DMS153 treated with DMSO at 0.1 percent for 48 hours (cell line): ENCODE measurements around the gene FAM20A.
"Not testable (repeated sequence)": the region's sequence is repeated elsewhere in the genome, so short reads cannot be mapped to it uniquely, and the experiment has no call there.

Source experiments
- DNase-seq: peaks from one replicate; lab custom pipeline; 2025; ENCODE audit not compliant: unreplicated experiment; lab: John Stamatoyannopoulos, UW

Gene FAM20A

DNA sequence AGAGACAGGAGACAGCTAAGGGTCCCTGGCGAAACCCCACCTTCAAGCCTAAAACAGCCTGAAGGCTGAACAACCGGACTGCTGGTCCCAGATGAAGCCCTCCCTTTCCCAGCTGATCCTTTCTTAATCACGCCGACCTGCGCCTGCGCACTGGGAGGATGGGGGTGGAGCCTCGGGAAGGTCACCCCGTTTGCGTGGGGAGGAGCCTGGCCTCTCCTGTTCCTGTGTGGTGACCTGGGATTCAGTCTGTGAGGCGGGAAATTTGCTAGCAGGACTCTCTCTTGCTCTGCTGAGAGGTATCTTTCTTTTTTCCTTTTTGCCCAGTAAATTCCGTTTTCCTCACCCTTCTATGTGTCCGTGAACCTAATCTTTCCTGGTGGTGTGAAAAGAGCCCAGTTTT is 9.6 kb downstream of the FAM20A start:
- no peak for DNase-seq

DNA sequence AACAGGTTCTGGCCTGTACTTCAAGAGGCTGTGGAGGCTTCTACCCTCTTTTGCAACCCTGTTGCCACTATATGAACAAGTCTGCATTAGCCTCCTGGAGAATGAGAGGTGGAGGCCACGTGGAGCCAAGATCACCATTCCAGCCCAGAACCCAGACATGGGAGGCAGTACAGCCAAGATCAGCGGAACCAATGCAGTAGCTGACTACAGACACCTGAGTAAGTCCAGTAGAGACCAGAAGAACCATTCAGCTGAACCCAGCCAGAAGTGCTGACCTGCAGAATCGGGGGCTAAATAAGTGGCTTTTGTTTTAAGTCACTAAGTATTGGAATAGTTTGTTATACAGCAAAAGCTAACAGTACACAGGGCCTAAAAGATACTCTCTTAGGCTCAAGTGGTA is 12.1 kb downstream of the FAM20A start:
- DNase-seq: no peak

DNA sequence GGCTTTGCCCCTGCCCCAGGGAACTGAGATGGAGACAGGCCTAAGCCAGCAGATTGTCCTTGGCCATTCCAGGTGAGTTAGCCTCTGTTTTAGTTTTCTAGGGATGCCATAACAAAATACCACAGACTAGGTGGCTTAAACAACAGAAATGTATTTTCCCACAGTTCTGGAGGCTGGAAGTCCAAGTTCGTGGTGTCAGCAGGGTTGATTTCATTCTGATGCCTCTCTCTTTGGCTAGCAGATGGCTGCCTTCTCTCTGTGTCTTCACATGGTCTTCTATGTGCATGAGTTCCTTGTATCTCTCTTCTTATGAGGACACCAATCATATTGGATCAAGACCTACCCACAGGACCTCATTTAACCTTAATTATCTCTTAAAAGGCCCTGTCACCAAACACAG is 12.8 kb downstream of the FAM20A start:
- no peak for DNase-seq

DNA sequence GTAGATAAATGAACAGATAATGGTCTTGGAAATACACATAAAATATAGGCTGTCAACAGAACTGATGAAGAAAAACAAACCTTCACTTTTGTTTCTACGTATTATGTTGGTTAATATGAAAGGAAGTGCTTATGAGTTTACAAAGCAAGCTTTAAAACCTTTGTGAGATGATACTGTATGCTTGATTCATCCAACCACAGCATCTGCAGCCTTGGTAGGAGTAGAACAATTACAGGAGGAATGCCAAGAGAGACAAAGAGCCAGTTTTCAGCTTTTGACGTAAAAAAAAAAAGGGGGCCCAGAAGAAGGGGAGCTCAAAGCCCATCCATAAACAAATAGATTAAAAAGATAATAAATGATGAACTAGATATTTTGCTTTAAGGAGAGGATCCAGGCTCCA is 13.3 kb downstream of the FAM20A start:
- no peak for DNase-seq

DNA sequence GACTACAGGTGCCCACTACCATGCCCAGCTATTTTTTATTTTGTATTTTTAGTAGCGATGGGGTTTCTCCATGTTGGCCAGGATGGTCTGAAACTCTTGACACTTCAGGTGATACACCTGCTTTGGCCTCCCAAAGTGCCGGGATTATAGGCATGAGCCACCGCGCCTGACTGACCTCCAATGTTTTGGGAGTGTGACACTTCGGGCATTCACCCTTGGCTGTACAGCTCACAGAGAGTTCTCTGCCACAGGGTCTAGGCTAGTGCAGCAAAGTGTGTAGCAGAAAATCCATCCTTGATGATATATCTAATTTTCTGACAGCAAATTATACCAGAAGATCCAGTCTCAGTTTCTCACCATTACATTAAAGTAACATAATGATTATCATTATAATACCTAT is 14.1 kb downstream of the FAM20A start:
- no peak for DNase-seq

DNA sequence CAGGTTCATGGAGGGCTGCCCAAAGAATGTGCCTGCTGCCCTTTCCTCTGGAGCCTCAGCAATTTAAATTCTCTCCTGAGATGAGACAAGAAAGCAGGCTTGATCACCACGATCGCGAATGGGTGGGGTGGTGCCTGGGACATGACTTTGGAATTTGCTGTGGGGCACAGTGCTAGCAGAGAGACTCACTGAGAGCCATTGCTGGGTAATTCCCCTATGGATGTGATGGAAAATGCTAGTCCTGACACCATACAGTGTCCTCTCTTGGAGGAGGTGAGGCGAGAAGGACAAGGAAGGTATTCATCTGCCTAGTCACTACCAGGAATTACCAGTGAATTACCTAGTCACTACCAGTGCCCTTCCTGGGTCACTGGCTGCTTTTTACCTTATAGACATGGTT is 15.5 kb downstream of the FAM20A start:
- DNase-seq: no peak

DNA sequence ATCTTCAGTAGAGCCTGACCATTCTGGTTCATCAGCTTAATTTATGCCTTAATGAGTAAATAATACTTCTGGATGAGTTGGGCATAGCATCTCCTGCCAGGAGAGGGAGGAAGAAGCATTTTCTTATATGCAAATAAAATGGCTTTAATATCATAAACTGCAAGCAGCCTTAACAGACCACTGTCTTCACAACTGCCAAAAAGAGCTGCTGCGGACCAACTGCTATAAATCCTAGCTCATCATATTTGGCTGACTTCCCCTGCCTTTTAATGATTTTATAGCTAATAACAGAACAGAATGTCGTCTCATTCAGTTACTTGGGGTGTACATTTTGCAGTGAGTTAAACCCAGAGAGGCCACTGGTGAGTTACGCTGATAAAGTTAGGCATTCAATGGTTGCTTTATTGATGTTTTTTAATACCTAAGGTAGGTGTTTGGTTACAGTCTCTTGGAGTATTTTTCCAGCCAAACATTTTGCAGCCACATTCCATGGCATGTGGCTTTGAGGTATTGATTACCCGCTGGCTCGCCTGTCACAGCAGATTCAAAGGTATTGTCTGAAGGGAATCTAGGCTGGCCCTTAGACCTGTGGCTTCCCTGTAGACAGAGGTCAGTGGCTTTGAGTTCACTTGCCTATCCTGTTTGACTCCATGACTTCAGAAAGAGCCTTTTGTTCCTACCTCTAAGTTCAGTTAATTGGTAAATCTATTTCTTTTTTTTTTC is 16.4 kb downstream of the FAM20A start:
- DNase-seq: no peak

DNA sequence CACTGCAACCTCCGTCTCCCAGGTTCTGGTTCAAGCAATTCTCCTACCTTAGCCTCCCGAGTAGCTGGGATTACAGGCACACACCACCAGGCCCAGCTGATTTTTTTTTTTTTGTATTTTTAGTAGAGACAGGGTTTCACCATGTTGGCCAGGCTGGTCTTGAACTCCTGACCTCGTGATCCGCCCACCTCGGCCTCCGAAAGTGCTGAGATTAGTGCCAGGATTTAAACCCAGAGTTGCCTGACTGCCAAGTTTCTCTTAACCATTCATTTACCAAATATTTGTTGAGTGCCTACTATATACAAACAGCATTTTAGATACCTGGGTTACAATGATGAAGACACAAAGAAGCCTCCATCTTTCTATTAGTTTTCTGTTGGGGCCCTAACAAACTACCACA is 18.3 kb downstream of the FAM20A start:
- DNase-seq: not testable (repeated sequence)

DNA sequence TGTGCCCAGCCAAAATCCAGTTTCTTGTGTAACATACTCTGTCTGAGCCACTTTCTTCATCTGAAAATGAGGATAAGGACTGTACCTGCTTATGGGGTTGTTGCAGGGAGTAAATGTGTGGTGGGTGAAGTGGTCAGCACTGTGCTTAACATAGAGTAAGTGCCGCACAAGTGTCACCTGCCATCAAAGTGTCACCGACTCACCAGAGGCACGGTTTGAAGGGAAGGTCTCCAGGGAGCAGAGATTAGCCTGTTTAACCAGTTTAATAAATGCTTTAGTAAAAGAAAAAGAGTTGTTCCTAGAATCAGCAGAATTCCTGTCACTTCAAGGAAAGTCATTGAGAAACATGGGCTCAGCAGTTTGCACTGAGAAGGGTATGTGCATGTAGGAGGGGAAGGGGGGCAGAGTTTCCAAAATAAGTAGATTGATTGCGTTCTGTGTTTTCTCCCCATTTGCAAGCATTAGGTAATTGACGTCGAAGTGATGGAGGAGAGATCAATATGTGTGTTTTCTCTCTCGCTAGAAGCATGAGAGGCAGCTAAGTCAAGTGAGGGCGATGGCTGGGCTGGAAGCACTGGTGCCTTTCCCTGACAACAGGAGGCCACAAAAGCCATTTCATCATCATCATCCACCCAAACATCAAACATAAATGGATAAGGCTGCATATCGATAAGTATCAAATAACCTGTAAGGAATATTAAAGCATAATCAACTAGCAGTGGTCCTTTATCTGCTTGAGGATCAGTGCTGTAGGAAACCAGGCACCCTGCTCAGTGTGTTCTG is 19.1 kb downstream of the FAM20A start:
- DNase-seq: no peak

DNA sequence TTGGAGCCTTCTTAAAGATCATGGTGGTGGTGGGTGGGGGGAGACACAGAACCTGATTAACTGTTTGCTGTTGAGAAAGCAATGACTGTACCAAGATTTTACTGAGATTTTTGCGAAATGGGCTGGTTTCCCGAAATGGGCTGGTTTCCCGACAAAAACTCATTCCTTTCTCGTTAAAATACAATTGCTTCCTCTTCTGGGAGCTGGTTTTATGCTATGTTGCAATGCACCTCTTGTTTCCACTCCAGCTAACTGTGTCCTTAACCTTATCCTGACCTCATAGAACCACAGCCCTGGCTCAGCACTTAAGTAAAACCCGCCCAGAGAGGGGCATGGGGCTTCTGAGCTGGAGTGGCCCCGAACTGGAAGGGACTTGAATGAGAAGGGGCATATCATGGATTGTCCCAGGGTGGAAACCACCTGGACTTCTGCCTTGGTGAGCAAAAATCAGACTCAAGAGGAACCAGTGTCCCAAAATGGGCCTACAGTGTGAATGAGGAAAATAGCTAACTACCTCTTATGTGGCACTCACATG is 20.9 kb downstream of the FAM20A start:
- no peak for DNase-seq

DNA sequence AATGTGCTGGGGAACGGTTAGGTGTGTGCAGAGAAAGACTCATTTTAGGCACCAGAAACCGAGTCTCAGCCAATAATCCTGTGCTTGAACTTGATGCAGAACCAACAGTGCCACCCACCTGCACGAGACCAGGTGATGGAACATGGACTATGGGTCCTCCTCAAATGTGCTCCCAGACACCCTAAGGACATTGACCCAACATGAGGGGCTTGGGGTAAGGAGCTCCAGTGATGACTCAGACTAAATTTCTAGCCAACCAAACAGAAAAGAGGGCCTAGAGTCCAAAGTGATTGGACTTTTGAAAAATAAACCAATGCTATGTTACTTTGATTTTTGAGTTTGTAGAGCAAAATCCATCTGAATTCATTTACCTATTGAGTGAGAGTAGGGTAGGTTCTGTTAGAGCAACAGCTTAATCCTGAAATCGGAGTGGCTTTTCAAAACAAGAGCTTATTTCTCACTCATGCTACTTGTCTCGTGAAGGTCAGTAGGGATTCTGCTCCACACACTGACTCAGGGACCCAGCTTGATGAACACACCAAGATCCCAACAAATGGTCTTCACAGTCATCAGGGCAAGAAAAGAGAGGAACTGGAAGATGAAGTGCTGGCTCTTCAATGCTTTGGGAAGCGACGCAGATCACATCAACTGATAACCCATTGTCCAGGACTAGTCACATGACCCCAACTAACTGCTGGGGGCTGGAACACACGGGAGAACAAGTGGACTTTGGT is 21.8 kb downstream of the FAM20A start:
- no peak for DNase-seq

DNA sequence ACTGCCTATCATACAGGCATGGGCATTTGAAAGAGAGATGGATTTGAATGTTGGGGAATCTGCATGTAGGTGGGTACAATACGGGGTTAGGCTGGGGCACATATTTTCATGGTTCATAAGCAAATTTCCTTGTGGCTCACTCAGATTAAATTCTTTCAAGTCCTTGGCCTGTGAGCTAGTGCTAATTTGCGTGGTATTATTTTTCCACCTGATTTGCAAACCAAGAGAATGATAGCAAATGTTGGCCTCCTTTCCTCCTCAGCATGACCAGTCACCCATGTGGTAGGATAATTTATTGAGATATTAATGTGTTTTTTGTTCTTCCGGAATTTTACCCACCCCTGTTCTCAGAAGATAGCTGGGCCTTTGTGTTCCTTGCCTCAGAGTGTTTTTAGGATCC is 22.9 kb downstream of the FAM20A start:
- no peak for DNase-seq

DNA sequence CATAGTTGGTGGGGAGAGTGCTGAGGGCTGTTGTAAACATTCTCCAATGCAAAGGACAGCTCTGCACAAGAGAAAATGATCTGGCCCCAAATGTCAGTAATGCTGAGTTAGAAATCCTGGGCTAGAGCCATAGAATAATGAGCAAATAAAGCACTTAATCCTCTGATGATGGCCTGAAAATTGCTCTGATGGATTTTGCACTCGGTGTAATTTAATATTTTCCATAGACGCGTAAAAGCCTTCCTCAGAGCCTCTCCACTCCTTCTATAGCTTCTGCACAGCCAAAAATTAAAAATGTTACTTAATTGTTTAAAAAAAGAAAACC is 23.7 kb downstream of the FAM20A start:
- no peak for DNase-seq

DNA sequence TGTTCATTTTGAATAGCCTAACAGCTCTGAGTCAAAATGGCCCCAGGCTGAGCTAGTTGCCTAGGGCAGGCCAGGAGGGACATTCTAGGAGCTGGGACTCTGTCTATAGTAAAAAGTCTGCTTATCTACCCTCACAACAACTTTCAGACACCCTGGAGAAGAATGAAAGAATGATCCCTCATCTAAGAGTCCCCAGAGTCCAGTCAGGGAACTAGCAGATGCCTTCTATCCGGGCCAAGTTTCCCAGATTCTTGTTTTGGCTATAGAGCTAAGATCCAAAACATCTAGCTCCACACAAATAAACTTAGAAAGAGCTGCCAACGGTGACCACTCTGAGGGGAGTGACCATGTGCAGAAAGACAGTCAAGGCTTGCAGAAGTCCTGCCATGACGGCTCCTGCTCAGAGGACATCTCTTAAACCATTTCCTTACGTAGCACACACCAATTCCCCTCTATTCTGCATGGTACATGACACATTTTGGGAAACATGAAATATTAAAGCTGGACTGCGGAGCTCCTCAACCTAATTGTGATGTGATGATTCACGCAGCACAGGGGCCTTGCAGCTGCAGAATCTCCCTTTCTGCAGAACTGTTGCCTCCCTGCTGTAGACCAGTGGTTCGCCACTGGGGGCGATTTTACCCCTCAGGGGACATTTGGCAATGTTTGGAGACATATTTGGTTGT is 24.2 kb downstream of the FAM20A start:
- DNase-seq: no peak

DNA sequence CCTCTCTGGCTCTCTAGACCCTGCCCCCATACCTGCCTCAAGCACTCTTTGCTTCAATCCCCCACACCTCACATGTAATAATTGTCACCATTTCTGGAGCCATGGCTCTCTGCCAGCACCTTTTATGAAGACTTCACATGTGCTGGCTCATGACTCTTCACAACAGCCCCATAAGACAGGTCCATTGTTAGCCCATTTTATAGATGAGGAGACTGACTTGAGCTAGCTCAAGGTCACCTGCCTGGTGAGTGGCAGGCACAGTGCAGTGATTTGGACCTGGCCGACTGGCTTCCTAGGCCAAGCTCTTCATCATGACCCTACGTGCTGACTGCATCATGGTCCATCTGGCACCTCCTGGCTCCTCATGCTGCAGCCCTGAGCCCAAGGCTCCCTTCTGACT is 25.0 kb downstream of the FAM20A start:
- DNase-seq: no peak

DNA sequence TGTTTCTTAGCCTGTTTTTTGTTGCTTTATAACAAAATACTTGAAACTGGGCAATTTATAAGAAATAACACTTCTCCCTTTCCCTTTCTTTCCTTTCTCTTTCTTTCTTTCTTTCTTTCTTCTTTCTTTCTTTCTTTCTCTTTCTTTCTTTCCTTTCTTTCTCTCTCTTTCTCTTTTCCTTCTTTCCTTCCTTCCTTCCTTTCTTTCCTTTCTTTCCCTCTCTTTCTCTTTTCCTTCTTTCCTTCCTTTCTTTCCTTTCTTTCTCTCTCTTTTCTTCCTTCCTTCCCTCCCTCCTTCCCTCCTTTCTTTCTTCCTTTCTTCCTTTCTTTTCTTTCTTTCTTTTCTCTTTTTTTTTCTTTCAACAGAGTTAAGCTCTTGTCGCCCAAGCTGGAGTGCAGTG is 27.8 kb downstream of the FAM20A start:
- no peak for DNase-seq

DNA sequence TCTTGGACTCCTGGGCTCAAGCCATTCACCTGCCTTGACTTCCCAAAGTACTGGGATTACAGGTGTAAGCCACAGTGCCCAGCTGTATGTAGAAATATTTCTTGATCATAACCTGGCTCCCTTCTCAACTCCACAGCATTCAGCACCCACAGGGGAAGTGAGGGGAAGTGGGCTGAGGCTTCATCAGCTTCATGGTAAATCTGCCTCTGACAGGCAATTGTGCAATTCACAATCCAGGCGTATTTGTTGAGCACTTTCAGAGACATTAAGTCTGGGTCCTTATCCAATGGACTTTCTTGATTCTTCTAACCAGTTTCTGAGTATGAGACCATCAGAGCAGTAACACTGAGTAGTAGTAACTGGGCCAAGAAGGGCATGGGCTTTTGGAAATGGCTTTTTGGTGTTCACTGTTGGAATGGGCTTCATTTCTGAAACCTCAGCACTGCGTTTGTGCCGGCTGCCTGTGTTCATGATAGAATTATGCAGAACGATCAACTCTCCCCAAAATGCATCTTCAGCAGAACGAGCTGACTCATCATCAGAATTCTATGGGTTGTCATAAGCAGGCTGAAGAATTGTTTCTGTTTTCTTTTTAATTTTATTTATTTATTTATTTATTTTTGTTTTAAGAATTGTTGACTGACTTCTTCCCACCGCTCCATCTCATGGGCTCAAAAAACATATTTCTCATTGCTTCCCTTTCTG is 28.9 kb downstream of the FAM20A start:
- no peak for DNase-seq

DNA sequence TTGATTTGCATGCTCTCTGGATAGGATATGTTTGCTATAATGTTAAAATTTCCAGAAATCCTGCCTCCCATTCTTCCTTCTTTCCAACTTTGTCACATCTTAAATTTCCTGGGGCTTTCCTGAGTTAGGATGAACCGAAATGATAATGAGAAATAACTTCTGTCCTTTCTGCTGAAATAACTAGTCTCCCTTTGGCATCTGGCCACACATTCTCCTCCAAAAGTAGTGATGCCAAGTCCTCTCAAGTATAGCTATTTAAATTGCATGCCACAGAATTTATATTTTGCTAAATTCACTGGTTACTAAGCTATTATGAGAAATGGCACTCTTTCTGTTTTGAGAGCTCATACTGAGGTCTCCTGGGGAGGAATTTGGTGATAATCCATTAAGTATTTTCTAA is 30.6 kb downstream of the FAM20A start:
- DNase-seq: no peak

DNA sequence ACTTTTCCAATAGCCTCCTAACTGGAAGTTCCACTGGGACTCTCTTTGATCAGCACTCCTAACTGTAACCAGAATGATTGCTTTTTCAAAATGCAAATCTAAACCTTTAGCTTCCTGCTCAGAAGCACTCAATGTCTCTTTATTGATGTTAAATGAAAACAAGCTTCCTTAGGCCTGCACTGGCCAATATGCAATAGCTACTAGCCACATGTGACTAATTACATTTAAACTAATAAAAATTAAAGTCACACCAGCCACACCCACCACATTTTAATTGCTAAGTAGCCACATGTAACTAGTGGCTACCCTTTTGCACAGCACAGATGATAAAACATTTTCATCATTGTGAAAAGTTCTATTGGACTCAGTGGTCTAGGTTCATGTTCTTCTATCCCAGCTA is 31.8 kb downstream of the FAM20A start:
- no peak for DNase-seq

DNA sequence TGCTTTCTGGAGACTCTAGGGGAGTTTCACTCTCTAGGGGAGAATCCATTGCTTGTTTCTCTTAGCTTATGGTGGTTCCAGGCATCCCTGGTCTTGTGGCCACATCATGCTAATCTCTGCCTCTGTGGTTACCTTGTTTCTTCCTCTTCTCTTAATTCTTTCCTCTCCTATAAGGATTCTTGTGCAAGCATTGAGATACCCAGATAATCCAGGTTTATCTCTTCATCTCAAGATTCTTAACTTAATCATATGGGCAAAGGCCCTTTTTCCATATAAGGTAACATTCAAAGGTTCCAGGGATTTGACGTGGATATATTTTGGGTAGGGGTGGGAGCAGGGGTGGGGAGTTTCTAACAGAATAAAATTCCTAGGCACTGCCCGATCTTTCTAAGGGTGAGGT is 32.6 kb downstream of the FAM20A start:
- no peak for DNase-seq

DNA sequence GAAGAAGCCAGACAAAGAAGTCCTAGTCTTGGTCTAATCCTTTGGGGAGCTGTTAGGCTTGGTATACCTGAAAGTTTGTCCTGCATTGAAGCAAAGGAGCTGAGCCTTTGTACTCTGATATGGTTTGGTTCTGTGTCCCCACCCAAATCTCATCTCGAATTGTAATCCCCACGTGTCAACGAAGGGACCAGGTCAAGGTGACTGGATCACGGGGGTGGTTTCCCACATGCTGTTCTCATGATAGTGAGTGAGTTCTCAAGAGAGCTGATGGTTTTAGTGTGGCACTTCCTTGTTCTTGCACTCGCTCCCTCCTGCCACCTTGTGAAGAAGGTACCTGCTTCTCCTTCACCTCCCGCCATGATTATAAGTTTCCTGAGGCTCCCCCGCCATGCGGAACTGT is 33.6 kb downstream of the FAM20A start:
- DNase-seq: no peak
